HepG2 (cell line): Measurements from ENCODE around the gene DAB1.

Experiments
- CEBPB ChIP-seq: IDR thresholded peaks from 2 replicates; pipeline ENCODE4 v1.6.1; 2011; ENCODE audit warnings: low read depth, low read length, improper control_type of control experiment, borderline replicate concordance
- IKZF1 ChIP-seq: fragments of 450-650 bp; IDR thresholded peaks from 2 replicates; pipeline ENCODE4 v1.7.1; 2016
- KLF6 ChIP-seq: IDR thresholded peaks from 2 replicates; pipeline ENCODE4 v1.8.0; 2016; ENCODE audit warnings: missing biosample characterization, missing genetic modification reagents
- PCBP2 ChIP-seq: fragments of 200-400 bp; formaldehyde crosslinking; optimal IDR thresholded peaks from 2 replicates; pipeline ENCODE3; 2018; ENCODE audit warnings: low read length, low read depth; ENCODE audit not compliant: poor library complexity, severe bottlenecking
- PLSCR1 ChIP-seq: sonication (generic); formaldehyde crosslinking; IDR thresholded peaks from 2 replicates; pipeline ENCODE4 v1.5.0; 2020; ENCODE audit warnings: missing genetic modification reagents, mild to moderate bottlenecking, borderline replicate concordance
- POLR2A ChIP-seq, 2 experiments: IDR thresholded peaks; 2 replicates each; pipeline ENCODE4 v1.6.1; 2011; ENCODE audit warnings: low read depth in 2 of 2, low read length in 2 of 2, mild to moderate bottlenecking in 1 of 2, moderate library complexity in 1 of 2; ENCODE audit not compliant: insufficient read depth in 1 of 2
- ZFP90 ChIP-seq: sonication (generic); formaldehyde crosslinking; IDR thresholded peaks from 2 replicates; pipeline ENCODE4 v1.8.0; 2022; ENCODE audit warnings: missing genetic modification reagents, mild to moderate bottlenecking, inconsistent platforms, borderline replicate concordance

- TF ChIP-seq POLR2A (IDR thresholded peaks at IDR 0.05; ENCODE audit: insufficient read depth in 1 of 2, low read depth in 2 of 2, low read length in 2 of 2) (no peak), IKZF1 (no peak), PLSCR1 (CRISPR knock-in tag) (no peak), PCBP2 (no peak), ZFP90 (CRISPR knock-in tag) (no peak), CEBPB (no peak), KLF6 (no peak)
These were observed 37.5 kb upstream of the DAB1 start for GRCh38 chr1:57461405-57461804.
